ENCODE measurements around the gene CHD1.

The CHD1 gene

DNA sequence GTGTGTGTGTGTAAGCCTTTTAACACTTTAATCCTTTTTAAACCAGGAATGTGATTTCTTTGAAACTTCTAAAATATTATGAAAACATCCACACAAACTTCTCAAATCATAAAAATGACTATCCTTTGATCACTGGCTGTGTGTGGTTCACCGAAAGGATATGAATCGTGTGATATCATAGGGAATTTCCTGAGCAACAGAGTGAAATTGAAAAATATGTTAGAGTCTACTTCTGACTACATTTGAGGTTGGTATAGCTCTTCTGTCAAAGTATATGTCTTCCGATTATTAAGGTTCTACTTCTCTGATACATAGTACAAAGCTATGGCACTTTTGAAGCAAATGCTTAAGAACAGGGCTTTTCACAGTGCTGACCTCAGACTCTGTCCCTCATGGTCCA is 115.1 kb downstream of the CHD1 start:
- DNase-seq (ENCODE audit: low read depth in 3 of 3), result no peak

- no peak for DNase-seq (ENCODE audit: low read depth in 3 of 3)
Observed at GRCh38 chr5:98810206-98810605, 118.6 kb downstream of the CHD1 start.

- DNase-seq (ENCODE audit: low read depth in 3 of 3), result no peak
Observed at GRCh38 chr5:98807806-98808205, 121.0 kb downstream of the CHD1 start.

DNA sequence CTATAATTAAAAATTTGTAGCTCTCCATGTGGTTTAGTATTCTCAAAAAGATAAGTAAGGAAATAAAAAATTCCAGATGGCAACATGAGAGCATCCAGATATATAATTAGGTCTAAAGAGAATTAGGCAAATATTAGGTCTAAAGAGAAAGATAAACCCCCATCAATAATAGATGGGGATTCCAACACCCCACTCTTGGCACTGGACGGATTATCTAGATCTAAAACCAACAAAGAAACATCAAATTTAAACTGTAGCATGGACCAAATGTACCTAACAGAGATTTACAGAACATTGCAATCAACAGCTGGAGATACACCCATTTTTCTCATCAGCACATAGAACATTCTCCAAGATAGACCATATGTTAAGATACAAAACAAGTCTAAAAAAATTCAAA is 123.7 kb downstream of the CHD1 start:
- no peak for DNase-seq (ENCODE audit: low read depth in 3 of 3)

DNA sequence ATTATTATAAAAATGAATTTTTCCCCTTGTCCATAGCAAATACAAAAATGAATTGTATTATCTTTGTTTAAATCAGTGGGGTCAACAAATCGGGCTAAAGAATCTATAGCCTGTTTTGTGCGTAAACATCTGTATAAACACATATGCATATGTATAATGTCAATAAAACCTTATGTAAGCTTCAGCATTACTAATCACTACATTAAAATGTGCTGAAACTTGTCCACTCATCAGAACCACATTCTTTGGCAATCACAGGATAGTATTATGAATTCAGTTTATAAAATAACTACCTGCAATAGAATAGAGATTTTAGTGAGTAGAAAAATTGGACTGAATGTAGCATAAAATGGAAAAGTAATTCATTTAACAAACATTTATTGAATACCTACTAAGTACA is 124.7 kb downstream of the CHD1 start:
- no peak for DNase-seq (ENCODE audit: low read depth in 3 of 3)

Data from stimulated activated CD4-positive, alpha-beta T cell treated with anti-CD3 and anti-CD28 coated beads, TNF-alpha, amount 100 ng/mL, for 48 hours (primary cell).